GM21423 (cell line): ENCODE measurements around the gene CTNNA2.

Experiments used
- ATAC-seq: cut with Tn5 transposase; IDR thresholded peaks from one replicate; pipeline ENCODE4 v1.9.1; 2021; ENCODE audit warnings: mild to moderate bottlenecking, moderate library complexity; ENCODE audit not compliant: unreplicated experiment

Gene CTNNA2

DNA sequence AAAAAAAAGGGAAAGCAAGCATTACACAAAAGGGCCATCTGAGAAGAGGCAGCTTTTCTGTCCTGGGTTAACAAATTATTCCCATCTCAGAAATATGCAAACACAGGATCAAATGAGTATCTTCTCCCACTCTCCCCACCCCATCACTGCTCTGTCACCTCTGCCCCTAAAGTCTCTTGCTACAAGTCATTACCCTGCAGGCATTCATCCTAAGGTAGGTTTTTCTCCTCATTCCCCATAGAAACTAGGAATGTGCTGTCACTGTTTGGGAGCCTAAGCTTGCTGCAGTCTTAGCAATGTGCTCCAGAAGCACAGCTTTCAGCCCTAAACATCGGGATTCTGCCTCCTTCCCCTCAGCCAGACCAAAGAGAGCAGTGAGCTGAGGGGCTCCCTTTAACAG lies 788.1 kb downstream of the CTNNA2 start:
- no peak for ATAC-seq

DNA sequence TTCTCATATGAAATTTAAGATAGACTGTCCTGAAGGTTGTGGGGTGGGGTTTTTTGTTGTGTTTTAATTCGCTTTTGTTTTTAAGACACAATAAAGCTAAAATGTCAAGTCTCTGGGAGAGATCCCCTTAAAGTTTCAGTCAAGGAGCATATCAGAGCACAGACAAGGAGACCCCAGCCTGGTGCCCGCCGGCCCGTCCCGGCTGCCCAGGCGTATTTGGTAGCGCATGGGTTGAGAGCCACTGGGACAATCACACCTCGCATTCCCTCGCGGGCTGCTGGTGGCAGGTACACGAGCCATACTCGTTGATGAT lies 789.1 kb downstream of the CTNNA2 start:
- ATAC-seq, result no peak

DNA sequence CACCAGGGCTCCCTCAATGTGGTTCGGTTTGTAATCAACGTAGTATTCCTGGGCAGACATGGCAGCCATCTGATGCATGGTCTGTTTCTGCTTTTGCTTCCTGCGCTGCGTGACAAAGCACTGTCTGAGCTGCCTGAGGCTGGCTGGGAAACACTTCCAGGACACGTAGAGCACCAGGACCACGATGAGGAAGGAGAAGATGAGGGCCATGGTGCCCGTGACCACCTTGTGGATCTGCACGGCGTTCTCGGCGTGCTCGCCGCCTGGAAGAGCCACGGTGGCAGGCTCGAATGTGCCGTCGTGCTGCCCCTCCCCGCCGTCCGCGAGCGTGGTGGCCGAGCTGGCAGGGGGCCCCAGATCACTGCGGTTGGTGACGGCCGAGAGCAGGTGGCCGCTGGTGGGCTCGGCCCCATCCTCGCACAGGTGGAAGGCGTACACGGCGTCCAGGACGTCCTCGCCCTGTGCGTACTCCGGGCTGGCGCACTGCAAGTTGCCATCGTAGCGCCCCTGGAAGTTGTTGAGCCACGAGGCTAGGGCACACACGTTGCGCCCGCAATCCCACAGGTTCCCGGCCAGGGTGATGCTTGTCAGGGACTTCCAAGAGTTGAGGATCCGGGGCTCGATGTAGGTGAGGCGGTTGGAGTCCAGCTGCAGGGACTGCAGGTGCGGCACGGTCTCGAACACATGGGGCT lies 789.6 kb downstream of the CTNNA2 start:
- no peak for ATAC-seq

DNA sequence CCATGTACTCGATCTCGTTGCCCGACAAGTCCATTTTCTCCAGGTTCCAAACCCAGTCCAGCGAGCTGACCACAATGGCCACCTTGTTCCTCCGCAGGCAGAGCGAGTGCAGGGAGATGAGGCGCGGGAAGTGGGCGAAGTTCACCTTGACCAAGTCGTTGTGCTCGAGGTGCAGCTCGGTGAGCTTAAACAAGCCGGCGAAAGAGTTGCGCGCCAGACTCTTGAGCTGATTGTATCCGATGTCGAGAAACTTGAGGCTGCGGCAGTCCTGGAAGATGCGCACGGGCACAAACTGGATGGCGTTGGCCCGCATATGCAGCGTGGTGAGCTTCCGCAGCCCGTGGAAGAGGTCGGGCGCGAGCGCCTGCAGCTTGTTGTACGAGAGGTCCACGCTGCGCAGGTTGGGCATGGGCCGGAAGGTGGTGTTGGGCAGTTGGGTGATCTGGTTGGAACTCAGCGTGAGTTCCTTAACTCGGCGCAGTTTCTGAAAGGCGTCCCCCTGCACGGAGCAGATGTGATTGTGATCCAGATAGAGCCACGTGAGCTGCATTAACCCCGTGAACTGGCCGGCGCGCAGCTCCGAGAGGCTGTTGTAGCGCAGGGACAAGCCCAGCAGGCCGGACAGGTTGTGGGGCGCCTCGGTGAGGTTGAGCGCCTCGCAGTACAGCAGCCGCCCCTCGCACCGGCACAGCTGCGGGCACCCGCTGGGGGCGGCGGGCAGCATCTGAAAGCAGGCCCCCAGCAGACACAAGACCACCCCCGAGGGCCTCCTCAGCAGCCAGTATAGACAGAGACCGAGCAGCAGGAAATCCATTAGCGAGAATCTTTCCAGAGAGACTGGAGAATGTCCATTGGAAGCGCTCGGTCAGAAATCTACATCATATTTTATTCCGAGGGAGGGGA lies 790.4 kb downstream of the CTNNA2 start:
- ATAC-seq, result no peak

DNA sequence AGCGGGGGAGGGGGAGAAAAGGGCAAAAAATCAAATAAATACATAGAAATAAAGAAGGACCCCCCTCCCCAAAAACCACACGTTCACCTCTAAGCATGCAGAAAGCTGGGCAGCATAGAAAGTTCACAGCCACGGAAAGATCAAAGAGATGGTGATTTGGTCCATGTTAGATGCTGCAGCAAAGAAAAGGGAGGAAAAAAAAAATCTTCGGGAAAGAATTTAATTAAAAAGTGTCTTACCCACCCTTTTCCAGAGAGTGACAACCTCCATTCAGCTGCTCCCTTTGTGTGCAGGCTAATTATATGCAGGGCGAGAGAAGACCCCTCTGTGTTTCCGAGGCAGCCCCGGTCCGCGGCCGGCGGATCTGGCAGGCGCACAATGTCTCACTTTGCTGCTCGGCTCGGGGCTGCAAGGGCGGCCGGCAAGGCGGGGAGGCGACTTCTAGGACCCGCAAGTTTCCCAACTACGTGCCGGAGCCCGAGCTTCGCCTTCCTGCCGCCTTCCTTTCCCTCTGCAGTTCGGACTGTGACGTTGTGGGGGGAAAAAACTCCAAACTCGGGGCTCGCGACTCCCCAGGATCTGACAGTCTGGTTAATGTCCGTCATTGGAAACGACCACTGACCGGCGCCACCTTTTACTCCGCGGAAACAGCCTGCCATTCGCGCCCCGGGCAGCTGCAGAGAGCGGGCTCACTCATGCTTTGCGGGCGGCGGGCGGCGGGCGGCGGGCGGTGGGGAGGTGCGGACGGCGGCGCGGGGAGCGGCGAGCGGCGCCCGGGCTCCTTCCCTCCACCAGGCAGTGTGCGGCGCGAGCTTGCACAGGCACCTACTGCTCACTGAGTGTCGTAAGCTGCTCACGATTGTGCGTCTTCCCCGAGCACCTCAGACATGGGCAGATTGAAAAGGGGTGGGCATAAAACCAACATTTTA lies 791.3 kb downstream of the CTNNA2 start, which contains the start of gene LRRTM1:
Gene LRRTM1, minus strand, starts transcription at position 844 of the 929 bp plus-strand sequence. CDS start 933 bp downstream, outside the sequence.
- no peak for ATAC-seq

DNA sequence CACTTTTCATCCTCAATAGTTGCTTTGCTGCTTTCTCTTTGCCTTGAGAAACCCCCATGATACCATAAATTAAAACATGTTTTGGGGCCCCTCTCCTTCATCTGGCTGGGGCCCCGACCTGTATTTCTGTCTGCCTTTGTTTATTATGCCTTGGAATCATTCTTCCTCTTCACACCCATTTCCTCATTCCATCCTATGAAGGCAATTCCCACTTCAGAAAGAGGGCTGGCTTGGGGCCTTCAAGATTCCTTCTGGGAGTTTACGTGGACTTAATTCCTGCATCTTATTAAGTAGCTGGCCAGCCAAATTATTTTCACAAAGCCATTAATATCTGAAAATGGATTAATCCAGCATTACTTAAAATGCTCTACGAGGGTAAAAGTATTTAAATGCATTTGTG lies 798.5 kb downstream of the CTNNA2 start:
- no peak for ATAC-seq

DNA sequence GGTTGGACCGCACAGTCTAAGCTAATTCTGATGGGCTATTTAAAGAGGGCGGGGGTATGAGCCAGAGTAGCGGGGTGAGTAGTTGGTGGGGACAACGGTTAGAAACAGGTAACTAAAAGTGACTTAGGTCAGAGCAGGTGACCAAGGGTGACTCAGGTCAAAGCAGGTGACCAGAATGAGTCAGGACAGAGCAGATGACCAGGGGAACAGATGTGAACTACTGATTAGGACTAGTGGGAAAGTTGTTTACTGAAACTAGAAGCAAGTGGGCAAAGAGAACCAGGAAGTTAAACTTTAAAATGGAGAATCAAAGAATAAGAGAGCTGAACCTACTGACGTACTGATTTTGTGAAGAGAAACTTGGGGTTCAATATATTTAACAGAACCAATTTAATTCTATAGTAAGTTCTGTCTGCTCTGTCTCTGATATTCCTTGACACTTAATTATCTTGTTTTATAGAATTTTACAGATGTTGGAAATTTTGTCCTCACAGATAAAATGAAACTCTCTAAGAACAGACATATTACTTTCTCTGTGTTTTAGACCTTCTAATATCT lies 799.5 kb downstream of the CTNNA2 start:
- no peak for ATAC-seq

DNA sequence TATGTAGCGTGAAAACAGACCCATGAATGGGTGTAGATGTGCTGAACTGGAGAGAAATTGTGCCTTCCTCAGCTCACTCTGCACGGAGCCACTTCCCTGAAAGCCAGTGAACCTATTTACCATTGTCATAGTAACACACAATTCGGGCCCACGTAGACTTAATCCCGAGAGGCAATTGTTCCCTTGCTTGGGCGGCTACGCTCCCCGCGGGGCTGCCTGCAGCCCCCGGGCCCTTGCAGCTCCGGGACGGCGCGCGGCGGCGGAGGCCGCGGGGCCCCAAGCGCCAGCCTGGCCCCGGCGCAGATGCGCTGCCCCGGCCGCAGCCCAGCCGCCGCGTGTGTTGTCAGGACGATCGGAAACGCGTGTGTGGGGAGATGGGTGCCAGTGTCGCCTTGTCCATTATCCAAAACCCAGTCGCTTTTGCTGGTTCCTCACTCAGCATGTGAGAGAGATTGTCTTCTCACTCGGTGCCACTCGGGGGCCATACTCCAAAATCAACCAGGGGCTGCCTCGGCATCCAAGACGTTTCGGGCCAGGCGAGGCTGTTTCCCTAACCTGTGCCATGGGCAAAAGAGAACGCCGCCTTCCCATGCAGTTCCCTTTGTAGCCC lies 809.6 kb downstream of the CTNNA2 start:
- no peak for ATAC-seq

DNA sequence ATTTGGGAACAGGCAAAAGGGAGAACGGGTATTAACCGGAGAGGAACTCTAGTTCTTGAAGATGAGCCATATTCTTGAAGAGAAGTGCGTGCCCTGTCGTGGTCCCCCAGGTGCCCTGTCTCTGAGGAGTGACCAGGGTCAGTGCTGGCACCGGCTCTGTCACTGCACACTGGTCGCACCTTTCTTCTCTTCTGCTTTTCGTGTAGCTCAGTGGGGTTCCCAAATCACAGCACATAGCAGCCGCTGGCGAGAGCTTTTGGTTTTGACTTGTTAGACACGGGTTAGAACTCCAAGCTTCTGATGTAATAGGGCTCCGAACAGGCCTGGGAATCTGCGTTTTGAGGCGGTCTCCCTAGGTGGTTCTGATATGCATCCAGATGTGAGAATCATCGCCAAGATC lies 810.1 kb downstream of the CTNNA2 start:
- ATAC-seq, result no peak

DNA sequence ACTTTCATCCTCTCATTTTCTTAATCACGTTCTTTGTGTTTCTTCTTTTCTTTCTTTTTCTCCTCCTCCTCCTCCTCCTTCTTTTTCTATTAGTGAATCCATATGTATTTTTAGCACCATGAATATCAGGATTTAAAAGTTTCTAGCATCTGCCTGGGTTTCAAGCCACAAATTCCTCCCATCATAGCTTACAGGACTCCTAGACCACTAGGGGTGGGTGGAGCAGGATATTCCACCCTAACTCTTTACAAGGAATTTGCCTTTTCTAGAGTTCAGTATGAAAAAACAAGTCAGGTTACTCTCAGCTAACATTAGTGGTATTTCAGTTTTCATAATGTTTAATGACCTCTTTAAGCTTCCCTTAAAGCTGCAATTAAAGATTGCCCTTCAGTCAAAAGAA lies 810.8 kb downstream of the CTNNA2 start:
- no peak for ATAC-seq

DNA sequence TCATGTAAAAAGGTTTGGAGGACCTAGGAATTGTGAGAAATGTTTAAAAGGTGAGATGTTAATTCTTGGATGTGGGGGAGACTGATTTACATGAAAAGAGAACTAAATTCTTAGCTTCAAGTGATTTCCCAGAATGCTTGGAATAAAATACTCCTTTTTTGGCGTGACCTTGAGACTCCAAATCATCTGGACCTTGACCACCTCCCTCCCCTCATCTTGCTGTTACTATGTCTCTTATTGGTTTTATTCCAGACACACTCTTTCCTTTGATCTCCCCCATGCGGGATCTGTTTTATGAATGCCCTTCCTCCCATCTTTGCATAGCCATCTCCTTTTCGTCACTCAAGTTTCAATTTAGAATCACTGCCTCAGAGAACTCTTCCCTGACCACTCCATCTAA lies 811.7 kb downstream of the CTNNA2 start:
- ATAC-seq, result no peak

DNA sequence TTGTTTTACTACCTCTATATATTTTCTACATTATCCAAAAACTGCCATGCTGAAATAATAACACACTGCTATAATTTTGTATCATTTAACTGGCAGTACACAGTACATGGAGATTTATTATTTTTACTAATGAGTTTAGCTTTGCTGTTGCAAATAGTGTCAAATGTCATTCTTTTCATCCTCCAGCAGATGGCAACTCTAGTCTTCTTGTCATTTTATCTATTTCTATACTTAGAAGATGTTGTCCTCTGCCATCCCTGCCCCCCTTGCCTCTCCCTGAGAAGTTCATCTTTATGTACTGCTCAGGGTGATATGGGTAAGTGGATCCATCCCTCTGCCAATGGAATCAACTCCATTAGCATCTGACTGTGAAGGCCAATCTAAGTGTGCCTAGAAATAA lies 813.4 kb downstream of the CTNNA2 start:
- no peak for ATAC-seq

DNA sequence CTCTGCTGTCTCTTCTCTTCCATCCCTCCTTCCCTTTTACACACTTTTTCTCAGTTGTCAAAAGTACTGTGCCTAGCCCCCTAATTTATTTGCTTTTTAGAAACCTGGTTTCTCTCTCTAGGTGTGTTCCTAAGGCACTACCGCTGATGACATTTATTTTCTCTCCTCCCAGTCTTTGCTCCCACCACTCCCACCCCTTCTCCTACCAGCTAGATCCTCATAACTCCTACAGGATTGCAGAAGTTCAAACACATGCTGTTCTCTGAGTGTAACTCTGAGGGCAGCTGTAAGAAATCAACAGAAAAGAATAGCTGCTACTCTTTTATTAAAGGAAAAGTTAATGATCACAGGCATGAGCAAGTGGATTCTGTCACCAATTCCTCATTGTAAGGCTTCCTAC lies 814.0 kb downstream of the CTNNA2 start:
- ATAC-seq, result no peak

DNA sequence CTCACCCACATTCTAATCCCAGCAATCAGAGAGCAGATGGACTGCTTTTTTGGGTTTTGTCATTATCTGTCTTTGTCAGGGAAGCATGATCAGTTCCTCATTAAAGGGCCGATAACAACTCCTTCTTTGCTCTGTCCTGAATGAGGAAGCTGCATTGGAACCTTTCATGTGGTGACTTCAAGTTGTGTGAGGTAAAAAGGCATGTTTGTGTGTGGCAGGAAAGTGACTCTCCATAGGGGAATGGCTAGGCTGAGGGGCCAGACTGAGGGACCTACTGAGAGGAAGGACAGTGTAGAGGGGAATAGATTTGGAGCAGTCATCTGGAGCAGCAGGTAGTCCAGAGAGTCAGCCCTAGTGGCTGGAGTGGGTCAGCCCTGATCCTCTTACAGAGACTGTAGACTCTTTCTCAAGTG lies 815.3 kb downstream of the CTNNA2 start:
- ATAC-seq, result no peak

DNA sequence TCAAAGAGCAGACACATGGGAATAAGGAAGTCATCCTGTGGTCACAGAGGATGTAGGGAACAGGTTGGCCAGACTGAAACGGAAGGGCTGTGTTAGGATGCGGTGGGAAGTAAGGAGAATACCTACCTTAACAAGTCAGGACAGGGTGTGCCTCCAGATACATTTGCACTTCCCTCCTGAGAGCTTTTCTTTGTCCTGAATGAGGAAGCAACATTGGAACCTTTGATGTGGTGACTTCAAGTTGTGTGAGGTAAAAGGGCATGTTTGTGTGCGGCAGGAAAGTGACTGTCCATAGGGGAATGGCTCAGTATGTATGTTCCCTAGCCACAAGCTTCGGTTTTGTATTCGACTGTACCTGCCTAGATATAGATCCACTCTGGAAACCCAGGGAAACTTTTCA lies 816.6 kb downstream of the CTNNA2 start:
- no peak for ATAC-seq

DNA sequence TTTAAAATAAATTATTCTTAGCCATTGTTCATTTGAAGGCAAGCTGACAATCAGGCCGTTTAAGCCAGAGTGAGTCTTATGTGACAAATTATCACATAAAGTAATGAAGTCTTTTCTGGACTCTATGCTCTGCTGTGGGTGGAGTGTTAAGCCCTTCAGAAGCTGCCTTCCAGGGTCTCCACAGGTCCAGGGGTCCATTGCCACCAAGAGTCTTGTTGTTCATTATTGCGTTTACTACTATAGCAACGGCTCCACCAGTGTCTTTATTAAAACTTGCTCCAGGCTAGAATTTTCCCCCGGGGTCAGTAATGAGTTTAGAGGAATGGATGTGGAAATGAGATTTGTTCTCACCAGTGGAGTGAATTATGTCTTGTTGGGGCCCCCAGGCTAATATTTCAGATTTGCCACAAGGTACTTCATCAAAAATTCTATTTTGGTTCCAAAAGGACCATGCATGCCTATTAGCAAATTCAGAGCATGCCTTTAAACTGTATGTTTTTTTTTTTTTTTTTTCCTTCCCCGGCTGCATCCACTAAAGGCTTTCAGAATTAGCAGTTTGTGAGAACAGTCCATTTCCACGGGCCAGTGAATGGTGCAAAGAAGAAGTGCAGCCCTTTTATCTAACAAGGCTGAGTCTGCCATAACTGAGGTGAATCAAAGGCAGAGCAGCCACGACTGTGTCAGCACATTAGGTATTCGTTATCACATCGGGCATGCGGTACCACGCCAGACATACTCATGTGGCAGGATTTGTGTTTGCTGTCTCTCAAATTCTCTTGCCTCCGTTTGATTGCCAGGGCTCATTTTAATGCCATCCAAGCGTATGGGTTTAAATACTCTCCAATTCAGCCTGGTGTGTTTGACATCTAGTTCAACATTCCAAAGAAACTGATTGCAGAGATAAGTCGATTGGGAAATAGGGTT lies 817.9 kb downstream of the CTNNA2 start:
- ATAC-seq, result no peak

DNA sequence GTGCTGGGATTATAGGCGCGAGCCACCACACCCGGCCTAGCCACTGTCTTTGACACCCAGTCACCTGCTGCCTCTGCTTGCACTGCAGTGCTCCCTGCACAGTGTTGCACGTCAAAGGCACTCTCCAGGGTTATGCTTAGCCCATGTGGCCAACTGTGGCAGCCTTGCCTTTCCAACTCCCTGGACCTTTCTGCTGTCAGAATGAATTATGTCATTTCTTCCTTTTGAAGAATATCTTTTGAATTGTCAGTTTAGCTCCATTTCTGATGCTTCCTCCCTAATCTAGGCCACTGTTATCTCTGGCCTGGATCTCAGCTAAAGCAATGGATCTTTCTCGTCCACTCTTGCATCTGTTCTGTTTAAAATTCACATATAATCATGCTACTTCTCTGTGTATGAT lies 821.0 kb downstream of the CTNNA2 start:
- no peak for ATAC-seq

DNA sequence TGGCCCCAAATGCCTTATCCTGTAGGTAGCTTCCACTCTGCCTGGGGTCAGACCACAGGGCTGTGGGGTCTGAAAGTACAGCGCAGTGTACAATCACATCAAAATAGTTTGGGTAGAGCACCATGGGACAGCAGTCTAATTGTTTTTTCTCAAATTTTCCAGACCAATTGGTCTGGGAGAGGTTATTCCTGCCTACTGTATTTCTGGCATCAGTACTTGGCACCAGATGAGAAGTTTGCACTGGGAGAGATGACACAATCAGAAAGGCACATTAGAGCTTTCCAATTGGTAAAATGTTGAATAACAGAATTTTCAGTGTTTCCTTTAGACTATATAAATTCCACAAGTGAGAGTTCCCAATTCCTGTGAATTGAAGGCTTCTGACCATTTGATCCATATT lies 822.6 kb downstream of the CTNNA2 start:
- no peak for ATAC-seq

DNA sequence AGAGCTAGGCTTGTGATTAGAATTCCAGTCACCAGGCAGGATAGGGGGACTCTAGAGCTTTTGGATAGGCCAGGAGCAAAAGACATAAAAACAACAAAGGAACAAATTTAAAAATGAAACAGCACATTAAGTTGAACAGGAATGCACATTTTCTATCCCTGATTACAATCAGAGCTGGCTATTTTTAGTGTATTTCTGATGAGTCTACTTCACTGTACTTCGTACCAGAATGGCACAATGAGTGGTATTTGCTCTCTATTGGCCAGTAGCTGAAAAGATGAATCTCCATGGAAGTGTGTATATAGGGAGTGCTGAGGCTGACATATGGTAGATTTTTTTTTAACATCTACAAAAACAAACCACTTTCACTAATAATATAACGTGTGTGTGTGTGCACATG lies 825.9 kb downstream of the CTNNA2 start:
- no peak for ATAC-seq

DNA sequence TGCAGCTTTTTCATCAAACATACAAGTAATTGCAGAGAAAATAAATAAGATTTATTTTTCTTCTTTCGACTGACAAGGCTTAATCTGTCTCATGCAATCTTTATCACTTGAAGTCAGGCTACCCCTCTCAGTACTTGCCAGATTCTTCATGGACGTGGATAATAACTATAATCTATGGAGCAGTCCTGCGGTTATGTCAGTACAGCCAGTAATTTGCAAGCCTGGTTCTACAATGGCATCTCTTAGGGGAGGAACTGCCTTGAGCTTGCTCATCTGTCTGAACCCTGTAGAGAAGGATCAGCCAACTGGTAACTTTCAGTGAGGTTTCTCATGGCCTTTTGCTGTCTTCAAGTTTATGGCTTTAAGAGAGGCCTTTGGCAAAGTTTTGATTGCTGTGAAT lies 827.2 kb downstream of the CTNNA2 start:
- ATAC-seq, result no peak
